PC-9 (cell line): ENCODE data around the gene GTF2IRD1.

Experiments
- CTCF ChIP-seq: fragments of 200-600 bp; sonication (generic); conservative IDR thresholded peaks from 2 replicates; pipeline ENCODE4 v1.6.1; 2017; ENCODE audit warnings: mixed run types, antibody characterized with exemption, mild to moderate bottlenecking, moderate library complexity
- EZH2 ChIP-seq: fragments of 200-600 bp; sonication (generic); IDR thresholded peaks from 2 replicates; pipeline ENCODE4 v1.8.0; 2017; ENCODE audit warnings: antibody characterized with exemption, low read depth

- TF ChIP-seq CTCF (no peak), EZH2 (no peak)
These were observed 22.3 kb downstream of the GTF2IRD1 start for GRCh38 chr7:74475987-74476350.
